Measurements from ENCODE around the gene PDGFA. TPM values are rescaled to one million over a fixed set of nuclear protein-coding genes. Genes with fewer than 3 reads are reported as not detected.

PDGFA gene
- total and polyA plus RNA-seq, 12 donors, result 2.9 to 28.6 (median 13.6) TPM

DNA sequence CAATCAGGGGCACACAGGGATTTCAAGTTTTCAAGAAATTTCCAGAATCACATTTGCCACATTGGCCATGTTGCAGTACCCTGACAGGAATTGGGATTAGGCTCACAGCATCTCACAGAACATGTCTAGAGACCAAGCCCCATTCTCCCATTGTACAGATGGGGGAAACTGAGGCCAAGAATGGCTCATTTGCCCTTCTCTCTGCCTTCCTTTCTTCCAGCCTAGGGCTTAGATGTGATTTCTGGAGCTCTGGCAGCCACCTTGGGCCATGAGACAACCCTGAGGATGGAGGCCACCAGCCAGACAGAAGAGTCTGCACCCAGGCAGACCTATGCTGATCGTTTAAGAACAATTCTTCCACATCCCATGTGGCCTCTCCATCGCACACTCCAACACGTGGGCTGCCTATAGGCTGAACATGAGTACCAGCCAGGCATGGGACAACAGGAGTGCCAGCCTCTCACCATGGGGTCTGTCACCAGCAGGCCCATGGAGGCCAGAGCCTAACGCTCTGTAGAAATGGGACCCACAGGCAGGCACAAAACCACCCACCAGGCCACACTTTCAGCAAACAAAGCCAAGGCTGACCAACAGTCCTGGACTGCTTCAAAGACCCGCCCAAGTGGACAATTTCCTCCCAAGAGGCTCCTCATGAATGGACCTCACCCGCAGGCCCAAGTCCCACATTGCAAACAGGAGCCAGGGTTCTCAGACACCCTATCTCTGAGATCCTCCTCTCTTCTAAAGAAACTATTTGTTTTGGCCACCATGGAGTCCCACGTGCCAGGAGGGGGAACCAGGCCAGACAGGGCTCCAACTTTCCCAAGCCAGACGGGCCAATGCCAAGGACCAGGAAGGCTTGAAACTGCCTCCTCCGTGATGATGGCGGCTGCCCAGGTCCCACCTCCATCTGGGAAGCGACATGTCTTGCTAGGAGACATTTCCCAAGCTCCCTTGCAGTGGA, 20.7 kb downstream of the PDGFA start:
- Histone ChIP-seq H3K27ac (no peak overlapping the region), H3K36me3 (replicated peaks in 1 of 2) (peaks cover 0 to 13% of the 10 kb centered on the region in 2 donors), H3K4me3 (no peak overlapping the region), H3K4me1 (replicated peaks in 1 of 2) (no peaks in the 10 kb centered on the region), H3K27me3 (no peaks in the 10 kb centered on the region), H3K9me3 (replicated peaks in 1 of 3) (no peaks in the 10 kb centered on the region)
- WGBS, 4 donors, result 89 to 93% (median 91%) methylated on average over 6 to 11 of the region's 11 CpGs
- intact Hi-C loops (cut with DNase I), result no loop called here
- TF ChIP-seq CTCF (IDR thresholded peaks at IDR 0.05), result no peak
- TF ChIP-seq POLR2A (IDR thresholded peaks at IDR 0.05), result no peak
- no peak for DNase-seq

DNA sequence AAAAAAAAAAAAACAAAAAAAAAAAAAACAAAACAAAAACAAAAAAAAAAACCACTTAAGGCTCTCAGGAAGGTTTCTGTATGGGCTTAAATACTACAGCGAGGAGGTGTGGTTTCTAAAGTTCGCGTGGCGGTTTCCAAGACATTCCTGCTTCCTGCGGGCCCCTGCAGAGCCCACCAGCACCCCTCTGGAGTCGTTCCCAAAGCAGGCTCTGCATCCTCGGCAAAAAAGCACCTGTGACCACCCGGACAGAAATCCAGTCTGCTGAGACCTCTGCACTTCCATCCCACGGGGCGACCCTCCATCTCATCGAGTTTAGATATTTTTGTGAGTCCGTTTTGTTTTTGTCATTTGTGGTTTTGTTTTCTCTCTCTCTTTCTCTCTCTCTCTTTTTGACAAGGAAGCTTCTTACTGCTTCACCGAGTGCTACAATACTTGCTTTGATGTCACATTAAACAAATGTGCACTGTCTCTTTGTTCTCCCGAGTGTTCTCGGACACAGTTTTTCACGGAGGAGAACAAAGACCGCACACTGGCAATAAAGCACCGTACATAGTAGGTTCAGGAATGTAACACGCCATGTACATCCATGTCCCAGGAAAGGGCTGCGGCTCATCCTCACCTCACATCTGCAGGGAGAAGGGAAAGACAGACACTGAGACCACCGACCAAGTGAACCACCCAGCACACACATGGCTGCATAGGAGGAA, 21.5 kb downstream of the PDGFA start:
- 83 to 87% (median 84%) methylated on average over 21 of the region's 21 CpGs for WGBS, 4 donors

GRCh38 chr7:497346-497745, 22.3 kb downstream of the PDGFA start:
- H3K36me3 ChIP-seq (replicated peaks in 1 of 2), result peaks cover 0 to 13% of the 10 kb centered on the region in 2 donors
- no peak overlapping the region for H3K4me3 ChIP-seq
- DNase-seq, result no peak
- TF ChIP-seq CTCF (IDR thresholded peaks at IDR 0.05) (no peak), POLR2A (IDR thresholded peaks at IDR 0.05) (no peak)
- no peaks in the 10 kb centered on the region for H3K4me1 ChIP-seq (replicated peaks in 1 of 2)
- H3K27me3 ChIP-seq, result no peaks in the 10 kb centered on the region
- intact Hi-C loops (cut with DNase I), result no loop called here
- H3K9me3 ChIP-seq (replicated peaks in 1 of 3), result no peaks in the 10 kb centered on the region
- no peak overlapping the region for H3K27ac ChIP-seq
- WGBS, 4 donors, result 92 to 94% (median 93%) methylated on average over 13 of the region's 13 CpGs

More for the DNA sequence above, 21.5 kb downstream of the PDGFA start:
- H3K4me1 ChIP-seq (replicated peaks in 1 of 2), result no peaks in the 10 kb centered on the region
- TF ChIP-seq POLR2A (IDR thresholded peaks at IDR 0.05) (no peak), CTCF (IDR thresholded peaks at IDR 0.05) (no peak)
- H3K9me3 ChIP-seq (replicated peaks in 1 of 3), result no peaks in the 10 kb centered on the region
- H3K36me3 ChIP-seq (replicated peaks in 1 of 2), result peaks cover 0 to 13% of the 10 kb centered on the region in 2 donors
- intact Hi-C loops (cut with DNase I), result no loop called here
- no peak overlapping the region for H3K27ac ChIP-seq
- DNase-seq, result no peak
- no peak overlapping the region for H3K4me3 ChIP-seq
- no peaks in the 10 kb centered on the region for H3K27me3 ChIP-seq

DNA sequence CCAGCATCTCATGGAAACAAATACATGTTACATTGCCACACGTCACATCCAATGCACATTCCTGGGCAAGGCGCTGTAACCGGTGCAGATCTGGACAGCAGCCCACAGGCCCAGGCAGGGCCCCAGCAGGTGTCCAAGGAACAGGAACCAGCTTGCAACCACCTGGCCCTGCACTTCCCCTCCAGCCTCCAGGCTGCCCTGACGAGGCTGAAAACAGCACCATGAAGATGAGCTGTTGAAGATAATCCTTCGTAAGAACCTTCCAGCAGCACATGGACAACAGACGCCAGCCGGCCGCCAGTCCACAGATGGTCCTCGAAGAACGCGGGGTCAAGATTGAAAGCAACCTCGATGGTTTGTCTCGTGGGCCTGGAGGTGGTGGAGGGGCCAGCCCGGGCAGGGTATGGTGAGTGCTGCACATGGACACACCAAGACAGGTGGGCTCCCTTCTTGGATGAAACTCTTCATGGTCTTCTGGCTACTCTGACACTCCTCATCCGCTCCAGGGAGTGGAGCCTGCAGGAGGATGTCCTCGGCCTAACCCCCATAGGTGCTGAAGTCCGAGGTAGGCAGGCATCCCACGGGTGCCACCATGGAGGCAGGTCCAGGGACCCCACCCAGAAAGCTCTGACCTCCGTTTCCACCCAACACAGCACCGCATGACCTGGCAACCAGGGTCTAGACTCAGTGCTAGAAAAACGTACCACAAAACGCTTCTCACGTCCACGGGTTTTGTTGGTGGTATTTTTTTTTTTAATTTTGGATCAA, 22.9 kb downstream of the PDGFA start:
- Histone ChIP-seq H3K36me3 (replicated peaks in 1 of 2) (peaks cover 0 to 13% of the 10 kb centered on the region in 2 donors), H3K27ac (no peak overlapping the region), H3K4me3 (no peak overlapping the region), H3K4me1 (replicated peaks in 1 of 2) (no peaks in the 10 kb centered on the region), H3K27me3 (no peaks in the 10 kb centered on the region), H3K9me3 (replicated peaks in 1 of 3) (no peaks in the 10 kb centered on the region)
- DNase-seq, result no peak
- intact Hi-C loops (cut with DNase I), result no loop called here
- TF ChIP-seq CTCF (IDR thresholded peaks at IDR 0.05), result no peak
- TF ChIP-seq POLR2A (IDR thresholded peaks at IDR 0.05), result no peak
- WGBS, 4 donors, result 86 to 96% (median 89%) methylated on average over 23 to 24 of the region's 24 CpGs
